Activated T-helper 1 cell treated with Interleukin-2 at 50 U/mL for 16 hours (primary cell): ENCODE data around the gene CHD1L.
"Not testable (repeated sequence)": the region's sequence is repeated elsewhere in the genome, so short reads cannot be mapped to it uniquely, and the experiment has no call there.

Source experiments
- DNase-seq: peaks from one replicate; pipeline ENCODE4 v3.0.0-alpha.2; 2020; ENCODE audit warnings: low read depth

CHD1L gene

GRCh38 chr1:147242449-147243227, at the start of gene CHD1L:
CHD1L (plus strand) TSS chr1:147242684; CDS start chr1:147242704, 20 bp downstream.
- DNase-seq, result peak; percentile 89

GRCh38 chr1:147197324-147197723, 45.2 kb upstream of the CHD1L start:
- not testable (repeated sequence) for DNase-seq

GRCh38 chr1:147201276-147201675, 41.2 kb upstream of the CHD1L start:
- DNase-seq, result no peak

GRCh38 chr1:147201786-147202185, 40.7 kb upstream of the CHD1L start:
- DNase-seq, result no peak

GRCh38 chr1:147202576-147202975, 39.9 kb upstream of the CHD1L start:
- DNase-seq, result no peak

GRCh38 chr1:147204080-147204479, 38.4 kb upstream of the CHD1L start:
- DNase-seq, result no peak

- DNase-seq, result no peak
These were observed 35.3 kb upstream of the CHD1L start for GRCh38 chr1:147207192-147207591.

GRCh38 chr1:147208619-147209018, 33.9 kb upstream of the CHD1L start:
- no peak for DNase-seq

- DNase-seq, result no peak
These were observed 32.4 kb upstream of the CHD1L start for GRCh38 chr1:147209825-147210821.

GRCh38 chr1:147210987-147211386, 31.5 kb upstream of the CHD1L start:
- DNase-seq, result no peak

- no peak for DNase-seq
These were observed 30.9 kb upstream of the CHD1L start for GRCh38 chr1:147211577-147211976.

GRCh38 chr1:147213271-147213670, 29.2 kb upstream of the CHD1L start:
- DNase-seq, result no peak

GRCh38 chr1:147214325-147214724, 28.2 kb upstream of the CHD1L start:
- no peak for DNase-seq

GRCh38 chr1:147214842-147215539, 27.5 kb upstream of the CHD1L start:
- no peak for DNase-seq

- no peak for DNase-seq
These were observed 27.0 kb upstream of the CHD1L start for GRCh38 chr1:147215540-147215916.

- no peak for DNase-seq
These were observed 26.4 kb upstream of the CHD1L start for GRCh38 chr1:147216124-147216523.

GRCh38 chr1:147217141-147217540, 25.3 kb upstream of the CHD1L start:
- DNase-seq, result no peak

GRCh38 chr1:147218606-147219005, 23.9 kb upstream of the CHD1L start:
- DNase-seq, result no peak

GRCh38 chr1:147223740-147224615, 18.5 kb upstream of the CHD1L start:
- DNase-seq, result no peak

- DNase-seq, result peak; percentile 26
These were observed 17.2 kb upstream of the CHD1L start, which contains the start of gene FMO5 for GRCh38 chr1:147225193-147225730. FMO5 (minus strand) TSS chr1:147225339; CDS start chr1:147225029, 310 bp downstream.

- not testable (repeated sequence) for DNase-seq
These were observed 11.5 kb upstream of the CHD1L start for GRCh38 chr1:147231032-147231431.
